HCT116 (cell line): ENCODE results near the gene LIMA1.

Source experiments
- CEBPB ChIP-seq: IDR thresholded peaks from 2 replicates; pipeline ENCODE4 v1.6.1; 2012; ENCODE audit warnings: low read depth
- EZH2phosphoT487 ChIP-seq: fragments of 200-600 bp; IDR thresholded peaks from 2 replicates; pipeline ENCODE4 v1.6.1; 2018; ENCODE audit warnings: antibody characterized with exemption, borderline replicate concordance
- FOSL1 ChIP-seq: IDR thresholded peaks from 2 replicates; pipeline ENCODE4 v1.6.1; 2012; ENCODE audit warnings: low read depth
- POLR2A ChIP-seq: IDR thresholded peaks from 2 replicates; pipeline ENCODE4 v1.7.0; 2011; ENCODE audit warnings: borderline replicate concordance; ENCODE audit not compliant: insufficient read depth, insufficient read length; ENCODE audit errors: extremely low read depth
- POLR2AphosphoS5 ChIP-seq: IDR thresholded peaks from 2 replicates; pipeline ENCODE4 v1.6.1; 2011; ENCODE audit warnings: mild to moderate bottlenecking, low read depth, low read length, moderate library complexity
- SIN3A ChIP-seq: IDR thresholded peaks from 2 replicates; pipeline ENCODE4 v1.6.1; 2012; ENCODE audit warnings: low read depth
- SP1 ChIP-seq: IDR thresholded peaks from 2 replicates; pipeline ENCODE4 v1.6.1; 2012; ENCODE audit warnings: low read depth
- TCF7L2 ChIP-seq: IDR thresholded peaks from 2 replicates; pipeline ENCODE4 v1.7.0; 2011; ENCODE audit warnings: borderline replicate concordance, inconsistent platforms; ENCODE audit not compliant: insufficient read depth, insufficient read length; ENCODE audit errors: extremely low read depth
- YY1 ChIP-seq: IDR thresholded peaks from 2 replicates; pipeline ENCODE4 v1.6.1; 2011; ENCODE audit warnings: low read length, low read depth, moderate library complexity, mild to moderate bottlenecking; ENCODE audit not compliant: insufficient replicate concordance; ENCODE audit errors: extremely low read depth
- TF ChIP-seq, protein P1 (sequence below), 3 experiments: fragments of 200-600 bp in 1 of 3; sonication (generic) in 1 of 3; IDR thresholded peaks in 2 of 3; conservative IDR thresholded peaks in 1 of 3; 2 replicates each; pipeline ENCODE4 v1.5.1; 2012 to 2017; ENCODE audit warnings: low read depth in 2 of 3, low read length in 2 of 3, antibody characterized with exemption in 1 of 3, borderline replicate concordance in 1 of 3, control low read depth in 1 of 3, mild to moderate bottlenecking in 1 of 3, mixed read lengths in 1 of 3, mixed run types in 1 of 3, moderate library complexity in 1 of 3; ENCODE audit not compliant: insufficient read depth in 1 of 3
- TF ChIP-seq, protein P2 (sequence below): IDR thresholded peaks from 2 replicates; pipeline ENCODE4 v1.6.1; 2012; ENCODE audit warnings: low read depth

DNA sequence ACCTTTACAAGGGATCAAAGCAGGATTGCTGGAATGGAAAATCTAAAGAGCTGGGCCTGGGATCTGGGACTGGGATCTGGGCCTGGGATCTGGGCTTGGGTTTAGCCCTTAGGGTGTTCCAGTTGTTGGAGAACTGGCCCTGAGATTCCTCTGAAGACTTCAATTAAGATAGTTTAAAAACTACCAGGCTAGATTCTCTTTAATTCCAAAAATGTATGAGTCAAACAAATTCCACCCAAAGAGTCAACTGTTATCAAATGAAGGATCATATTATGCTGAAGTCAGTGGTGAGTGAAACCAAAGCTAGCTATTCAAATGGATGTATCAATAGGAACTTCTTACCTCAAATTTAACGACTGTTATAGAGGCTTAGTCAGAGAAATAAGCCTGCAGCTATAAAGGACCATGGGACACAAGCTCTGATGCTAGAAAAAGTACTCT, 40.5 kb downstream of the LIMA1 start:
- TF ChIP-seq, protein P1, sequence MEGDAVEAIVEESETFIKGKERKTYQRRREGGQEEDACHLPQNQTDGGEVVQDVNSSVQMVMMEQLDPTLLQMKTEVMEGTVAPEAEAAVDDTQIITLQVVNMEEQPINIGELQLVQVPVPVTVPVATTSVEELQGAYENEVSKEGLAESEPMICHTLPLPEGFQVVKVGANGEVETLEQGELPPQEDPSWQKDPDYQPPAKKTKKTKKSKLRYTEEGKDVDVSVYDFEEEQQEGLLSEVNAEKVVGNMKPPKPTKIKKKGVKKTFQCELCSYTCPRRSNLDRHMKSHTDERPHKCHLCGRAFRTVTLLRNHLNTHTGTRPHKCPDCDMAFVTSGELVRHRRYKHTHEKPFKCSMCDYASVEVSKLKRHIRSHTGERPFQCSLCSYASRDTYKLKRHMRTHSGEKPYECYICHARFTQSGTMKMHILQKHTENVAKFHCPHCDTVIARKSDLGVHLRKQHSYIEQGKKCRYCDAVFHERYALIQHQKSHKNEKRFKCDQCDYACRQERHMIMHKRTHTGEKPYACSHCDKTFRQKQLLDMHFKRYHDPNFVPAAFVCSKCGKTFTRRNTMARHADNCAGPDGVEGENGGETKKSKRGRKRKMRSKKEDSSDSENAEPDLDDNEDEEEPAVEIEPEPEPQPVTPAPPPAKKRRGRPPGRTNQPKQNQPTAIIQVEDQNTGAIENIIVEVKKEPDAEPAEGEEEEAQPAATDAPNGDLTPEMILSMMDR (IDR thresholded peaks at IDR 0.05 in 2 of 3, conservative IDR thresholded peaks at IDR 0.05 in 1 of 3; ENCODE audit: borderline replicate concordance in 1 of 3, insufficient read depth in 1 of 3, low read depth in 2 of 3, low read length in 2 of 3) = no peak
- TF ChIP-seq EZH2phosphoT487 (no peak), TCF7L2 (no peak), POLR2A (no peak), FOSL1 (no peak), POLR2AphosphoS5 (no peak), YY1 (no peak), SIN3A (no peak), SP1 (no peak), CEBPB (no peak)
- TF ChIP-seq, protein P2, sequence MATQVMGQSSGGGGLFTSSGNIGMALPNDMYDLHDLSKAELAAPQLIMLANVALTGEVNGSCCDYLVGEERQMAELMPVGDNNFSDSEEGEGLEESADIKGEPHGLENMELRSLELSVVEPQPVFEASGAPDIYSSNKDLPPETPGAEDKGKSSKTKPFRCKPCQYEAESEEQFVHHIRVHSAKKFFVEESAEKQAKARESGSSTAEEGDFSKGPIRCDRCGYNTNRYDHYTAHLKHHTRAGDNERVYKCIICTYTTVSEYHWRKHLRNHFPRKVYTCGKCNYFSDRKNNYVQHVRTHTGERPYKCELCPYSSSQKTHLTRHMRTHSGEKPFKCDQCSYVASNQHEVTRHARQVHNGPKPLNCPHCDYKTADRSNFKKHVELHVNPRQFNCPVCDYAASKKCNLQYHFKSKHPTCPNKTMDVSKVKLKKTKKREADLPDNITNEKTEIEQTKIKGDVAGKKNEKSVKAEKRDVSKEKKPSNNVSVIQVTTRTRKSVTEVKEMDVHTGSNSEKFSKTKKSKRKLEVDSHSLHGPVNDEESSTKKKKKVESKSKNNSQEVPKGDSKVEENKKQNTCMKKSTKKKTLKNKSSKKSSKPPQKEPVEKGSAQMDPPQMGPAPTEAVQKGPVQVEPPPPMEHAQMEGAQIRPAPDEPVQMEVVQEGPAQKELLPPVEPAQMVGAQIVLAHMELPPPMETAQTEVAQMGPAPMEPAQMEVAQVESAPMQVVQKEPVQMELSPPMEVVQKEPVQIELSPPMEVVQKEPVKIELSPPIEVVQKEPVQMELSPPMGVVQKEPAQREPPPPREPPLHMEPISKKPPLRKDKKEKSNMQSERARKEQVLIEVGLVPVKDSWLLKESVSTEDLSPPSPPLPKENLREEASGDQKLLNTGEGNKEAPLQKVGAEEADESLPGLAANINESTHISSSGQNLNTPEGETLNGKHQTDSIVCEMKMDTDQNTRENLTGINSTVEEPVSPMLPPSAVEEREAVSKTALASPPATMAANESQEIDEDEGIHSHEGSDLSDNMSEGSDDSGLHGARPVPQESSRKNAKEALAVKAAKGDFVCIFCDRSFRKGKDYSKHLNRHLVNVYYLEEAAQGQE = no peak
